HEK293 (cell line): Measurements from ENCODE around the gene MN1.

ENCODE experiments used
- CTCF ChIA-PET: fragments of 350-600 bp; formaldehyde crosslinking; extraction: SDS; loops from one replicate; lab custom pipeline; 2021; ENCODE audit warnings: antibody characterized with exemption; lab: Yijun Ruan, JAX
- POLR2A ChIA-PET: fragments of 300-600 bp; formaldehyde crosslinking; extraction: SDS; loops from one replicate; lab custom pipeline; 2020; ENCODE audit warnings: antibody characterized with exemption, inconsistent platforms; lab: Yijun Ruan, JAX
- H3K27ac ChIP-seq: fragments of 200-500 bp; sonication (Bioruptor generic); 2 replicates; pipeline ENCODE4 v1.5.1; 2014; ENCODE audit warnings: low read depth, low read length, control low read depth, inconsistent platforms; ENCODE audit errors: extremely low read depth
- H3K36me3 ChIP-seq, 2 experiments: fragments of 200-500 bp in 1 of 2; sonication (Bioruptor generic) in 1 of 2; 1 replicate in 1 of 2; 2 replicates in 1 of 2; pipeline ENCODE4 v1.5.1; 2014 to 2017; ENCODE audit warnings: inconsistent platforms in 2 of 2, low read length in 2 of 2; ENCODE audit not compliant: control insufficient read depth in 2 of 2, insufficient read depth in 1 of 2
- H3K4me1 ChIP-seq: fragments of 200-500 bp; sonication (Bioruptor generic); 2 replicates; pipeline ENCODE4 v1.5.1; 2014; ENCODE audit warnings: mild to moderate bottlenecking, low read length, inconsistent platforms; ENCODE audit not compliant: control insufficient read depth, insufficient read depth
- H3K4me3 ChIP-seq: 2 replicates; pipeline ENCODE4 v1.5.1; 2011; ENCODE audit warnings: low read depth, mild to moderate bottlenecking, control low read depth, low read length, moderate library complexity
- H3K9me3 ChIP-seq: fragments of 200-500 bp; sonication (Bioruptor generic); 2 replicates; pipeline ENCODE4 v1.5.1; 2014; ENCODE audit warnings: low read depth, low read length, inconsistent platforms; ENCODE audit not compliant: control insufficient read depth, insufficient read depth
- EGR2 ChIP-seq: fragments of 450-650 bp; formaldehyde crosslinking; IDR thresholded peaks from 2 replicates; pipeline ENCODE4 v1.5.1; 2016; ENCODE audit warnings: low read depth, missing biosample characterization, missing genetic modification characterization
- GLIS2 ChIP-seq: fragments of 450-650 bp; formaldehyde crosslinking; IDR thresholded peaks from 2 replicates; pipeline ENCODE4 v1.5.1; 2016; ENCODE audit warnings: missing biosample characterization, missing genetic modification characterization
- KLF10 ChIP-seq: fragments of 450-650 bp; IDR thresholded peaks from 2 replicates; pipeline ENCODE4 v1.5.1; 2018; ENCODE audit warnings: missing biosample characterization, mild to moderate bottlenecking, missing genetic modification characterization
- KLF17 ChIP-seq: fragments of 450-650 bp; formaldehyde crosslinking; IDR thresholded peaks from 2 replicates; pipeline ENCODE4 v1.5.1; 2016; ENCODE audit warnings: missing biosample characterization, missing genetic modification characterization
- PRDM10 ChIP-seq: fragments of 450-650 bp; formaldehyde crosslinking; IDR thresholded peaks from 2 replicates; pipeline ENCODE4 v1.5.1; 2016; ENCODE audit warnings: missing biosample characterization, missing genetic modification characterization
- TRIM28 ChIP-seq: IDR thresholded peaks from 2 replicates; pipeline ENCODE4 v1.6.1; 2011; ENCODE audit warnings: low read length, control low read depth, borderline replicate concordance
- ZIC2 ChIP-seq: fragments of 450-650 bp; formaldehyde crosslinking; IDR thresholded peaks from 2 replicates; pipeline ENCODE4 v1.5.1; 2016; ENCODE audit warnings: missing biosample characterization, missing genetic modification characterization
- ZNF324 ChIP-seq: fragments of 450-650 bp; formaldehyde crosslinking; IDR thresholded peaks from 2 replicates; pipeline ENCODE4 v1.5.1; 2016; ENCODE audit warnings: missing biosample characterization, missing genetic modification characterization
- ZNF416 ChIP-seq: fragments of 450-650 bp; formaldehyde crosslinking; IDR thresholded peaks from 2 replicates; pipeline ENCODE4 v1.5.1; 2016; ENCODE audit warnings: missing biosample characterization, missing genetic modification characterization
- ZNF501 ChIP-seq: fragments of 450-650 bp; formaldehyde crosslinking; IDR thresholded peaks from 2 replicates; pipeline ENCODE4 v1.5.1; 2016; ENCODE audit warnings: missing biosample characterization, missing genetic modification characterization
- ZNF701 ChIP-seq: fragments of 450-650 bp; formaldehyde crosslinking; IDR thresholded peaks from 2 replicates; pipeline ENCODE4 v1.5.1; 2016; ENCODE audit warnings: missing biosample characterization, missing genetic modification characterization
- ZNF785 ChIP-seq: fragments of 450-650 bp; formaldehyde crosslinking; IDR thresholded peaks from 2 replicates; pipeline ENCODE4 v1.5.1; 2016; ENCODE audit warnings: missing biosample characterization, missing genetic modification characterization
- ZNF843 ChIP-seq: fragments of 450-650 bp; formaldehyde crosslinking; IDR thresholded peaks from 2 replicates; pipeline ENCODE4 v1.5.1; 2016; ENCODE audit warnings: missing biosample characterization, missing genetic modification characterization
- TF ChIP-seq, protein P1 (sequence below): fragments of 450-650 bp; IDR thresholded peaks from 2 replicates; pipeline ENCODE4 v1.5.1; 2018; ENCODE audit warnings: missing biosample characterization, mild to moderate bottlenecking, missing genetic modification characterization
- TF ChIP-seq, protein P2 (sequence below): sonication (generic); formaldehyde crosslinking; IDR thresholded peaks from 2 replicates; pipeline ENCODE4 v1.8.1; 2022; ENCODE audit warnings: mild to moderate bottlenecking, moderate library complexity, missing genetic modification reagents
- TF ChIP-seq, protein P3 (sequence below): fragments of 450-650 bp; formaldehyde crosslinking; IDR thresholded peaks from 2 replicates; pipeline ENCODE4 v1.5.1; 2016; ENCODE audit warnings: missing biosample characterization, missing genetic modification characterization
- TF ChIP-seq, protein P4 (sequence below): fragments of 450-650 bp; formaldehyde crosslinking; conservative IDR thresholded peaks from 2 replicates; pipeline ENCODE4 v1.5.1; 2016; ENCODE audit warnings: low read depth, missing biosample characterization, missing genetic modification characterization

Gene MN1

DNA sequence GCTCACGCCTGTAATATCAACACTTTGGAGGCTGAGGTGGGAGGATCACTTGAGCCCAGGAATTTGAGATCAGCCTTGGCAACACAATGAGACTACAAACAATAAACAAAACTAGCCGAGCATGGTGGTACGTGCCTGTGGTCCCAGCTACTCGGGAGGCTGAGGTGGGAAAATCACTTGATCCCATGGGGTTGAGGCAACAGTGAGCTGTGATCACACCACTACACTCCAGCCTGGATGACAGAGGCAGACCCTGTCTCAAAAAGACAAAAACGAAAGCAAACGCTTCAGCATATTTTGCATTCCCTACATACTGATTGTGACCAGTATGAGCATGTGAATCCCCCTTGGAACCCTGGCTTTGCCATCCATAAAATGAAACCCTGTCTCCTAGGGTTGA is 33.9 kb upstream of the MN1 start:
- ChIA-PET CTCF (no interaction called here), POLR2A (no interaction called here)
- Histone ChIP-seq H3K36me3 (peaks cover 0 to under 1% of the 10 kb centered on the region in 2 experiments; a peak in 1 of 3 replicates), H3K4me1 (no peaks in the 10 kb centered on the region), H3K27ac (no peak overlapping the region), H3K4me3 (no peak overlapping the region), H3K9me3 (no peaks in the 10 kb centered on the region)
- no peak for TF ChIP-seq ZNF324
- no peak for TF ChIP-seq GLIS2
- TF ChIP-seq ZNF416 (tag by site-specific recombination): no peak
- TF ChIP-seq, protein P1, sequence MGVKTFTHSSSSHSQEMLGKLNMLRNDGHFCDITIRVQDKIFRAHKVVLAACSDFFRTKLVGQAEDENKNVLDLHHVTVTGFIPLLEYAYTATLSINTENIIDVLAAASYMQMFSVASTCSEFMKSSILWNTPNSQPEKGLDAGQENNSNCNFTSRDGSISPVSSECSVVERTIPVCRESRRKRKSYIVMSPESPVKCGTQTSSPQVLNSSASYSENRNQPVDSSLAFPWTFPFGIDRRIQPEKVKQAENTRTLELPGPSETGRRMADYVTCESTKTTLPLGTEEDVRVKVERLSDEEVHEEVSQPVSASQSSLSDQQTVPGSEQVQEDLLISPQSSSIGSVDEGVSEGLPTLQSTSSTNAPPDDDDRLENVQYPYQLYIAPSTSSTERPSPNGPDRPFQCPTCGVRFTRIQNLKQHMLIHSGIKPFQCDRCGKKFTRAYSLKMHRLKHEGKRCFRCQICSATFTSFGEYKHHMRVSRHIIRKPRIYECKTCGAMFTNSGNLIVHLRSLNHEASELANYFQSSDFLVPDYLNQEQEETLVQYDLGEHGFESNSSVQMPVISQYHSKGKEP: no peak
- no peak for TF ChIP-seq TRIM28
- no peak for TF ChIP-seq KLF17 (tag by site-specific recombination)
- TF ChIP-seq, protein P2, sequence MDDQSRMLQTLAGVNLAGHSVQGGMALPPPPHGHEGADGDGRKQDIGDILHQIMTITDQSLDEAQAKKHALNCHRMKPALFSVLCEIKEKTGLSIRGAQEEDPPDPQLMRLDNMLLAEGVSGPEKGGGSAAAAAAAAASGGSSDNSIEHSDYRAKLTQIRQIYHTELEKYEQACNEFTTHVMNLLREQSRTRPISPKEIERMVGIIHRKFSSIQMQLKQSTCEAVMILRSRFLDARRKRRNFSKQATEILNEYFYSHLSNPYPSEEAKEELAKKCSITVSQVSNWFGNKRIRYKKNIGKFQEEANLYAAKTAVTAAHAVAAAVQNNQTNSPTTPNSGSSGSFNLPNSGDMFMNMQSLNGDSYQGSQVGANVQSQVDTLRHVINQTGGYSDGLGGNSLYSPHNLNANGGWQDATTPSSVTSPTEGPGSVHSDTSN (CRISPR knock-in tag): no peak
- TF ChIP-seq ZIC2 (tag by site-specific recombination): no peak
- TF ChIP-seq, protein P3, sequence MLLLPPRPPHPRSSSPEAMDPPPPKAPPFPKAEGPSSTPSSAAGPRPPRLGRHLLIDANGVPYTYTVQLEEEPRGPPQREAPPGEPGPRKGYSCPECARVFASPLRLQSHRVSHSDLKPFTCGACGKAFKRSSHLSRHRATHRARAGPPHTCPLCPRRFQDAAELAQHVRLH: no peak
- no peak for TF ChIP-seq PRDM10 (tag by site-specific recombination)
- no peak for TF ChIP-seq ZNF843 (tag by site-specific recombination)
- no peak for TF ChIP-seq KLF10 (tag by site-specific recombination)
- TF ChIP-seq, protein P4, sequence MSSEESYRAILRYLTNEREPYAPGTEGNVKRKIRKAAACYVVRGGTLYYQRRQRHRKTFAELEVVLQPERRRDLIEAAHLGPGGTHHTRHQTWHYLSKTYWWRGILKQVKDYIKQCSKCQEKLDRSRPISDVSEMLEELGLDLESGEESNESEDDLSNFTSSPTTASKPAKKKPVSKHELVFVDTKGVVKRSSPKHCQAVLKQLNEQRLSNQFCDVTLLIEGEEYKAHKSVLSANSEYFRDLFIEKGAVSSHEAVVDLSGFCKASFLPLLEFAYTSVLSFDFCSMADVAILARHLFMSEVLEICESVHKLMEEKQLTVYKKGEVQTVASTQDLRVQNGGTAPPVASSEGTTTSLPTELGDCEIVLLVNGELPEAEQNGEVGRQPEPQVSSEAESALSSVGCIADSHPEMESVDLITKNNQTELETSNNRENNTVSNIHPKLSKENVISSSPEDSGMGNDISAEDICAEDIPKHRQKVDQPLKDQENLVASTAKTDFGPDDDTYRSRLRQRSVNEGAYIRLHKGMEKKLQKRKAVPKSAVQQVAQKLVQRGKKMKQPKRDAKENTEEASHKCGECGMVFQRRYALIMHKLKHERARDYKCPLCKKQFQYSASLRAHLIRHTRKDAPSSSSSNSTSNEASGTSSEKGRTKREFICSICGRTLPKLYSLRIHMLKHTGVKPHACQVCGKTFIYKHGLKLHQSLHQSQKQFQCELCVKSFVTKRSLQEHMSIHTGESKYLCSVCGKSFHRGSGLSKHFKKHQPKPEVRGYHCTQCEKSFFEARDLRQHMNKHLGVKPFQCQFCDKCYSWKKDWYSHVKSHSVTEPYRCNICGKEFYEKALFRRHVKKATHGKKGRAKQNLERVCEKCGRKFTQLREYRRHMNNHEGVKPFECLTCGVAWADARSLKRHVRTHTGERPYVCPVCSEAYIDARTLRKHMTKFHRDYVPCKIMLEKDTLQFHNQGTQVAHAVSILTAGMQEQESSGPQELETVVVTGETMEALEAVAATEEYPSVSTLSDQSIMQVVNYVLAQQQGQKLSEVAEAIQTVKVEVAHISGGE (tag by site-specific recombination): no peak
- no peak for TF ChIP-seq EGR2 (tag by site-specific recombination)
- TF ChIP-seq ZNF501 (tag by site-specific recombination): no peak
- no peak for TF ChIP-seq ZNF701 (tag by site-specific recombination)
- TF ChIP-seq ZNF785: no peak
